Activated CD8-positive, alpha-beta memory T cell treated with anti-CD3 and anti-CD28 coated beads for 48 hours (primary cell): ENCODE measurements around the gene ICOSLG.
"Not testable (repeated sequence)": the region's sequence is repeated elsewhere in the genome, so short reads cannot be mapped to it uniquely, and the experiment has no call there.

ENCODE experiments used
- DNase-seq, 3 experiments: peaks; one replicate each; pipeline ENCODE4 v3.0.0-alpha.2; 2020; ENCODE audit warnings: low read depth in 2 of 3, low spot score in 2 of 3

Gene ICOSLG

DNA sequence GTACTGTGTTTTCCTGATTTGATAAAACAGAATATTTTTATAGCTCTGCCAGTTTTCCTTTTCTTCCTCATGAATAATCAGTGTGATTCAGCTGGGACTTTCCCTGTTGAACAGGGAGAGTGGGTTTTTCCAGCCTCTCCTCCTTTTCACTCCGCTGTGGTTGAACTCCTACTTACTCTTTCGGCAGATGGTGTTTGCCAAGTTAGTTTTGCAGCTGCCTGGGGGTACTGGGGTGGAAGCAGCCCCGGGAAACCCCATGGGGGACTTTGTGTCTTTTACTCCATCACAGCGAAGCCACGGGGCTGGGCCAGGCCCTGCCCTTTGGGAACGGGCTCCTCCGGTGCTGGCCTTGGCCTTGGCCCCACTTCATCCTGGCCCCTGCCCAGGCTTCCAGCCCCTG lies 55.9 kb downstream of the ICOSLG start:
- DNase-seq = not testable (repeated sequence)

- DNase-seq = not testable (repeated sequence)
Measured at GRCh38 chr21:44182202-44182601, 58.5 kb downstream of the ICOSLG start.

DNA sequence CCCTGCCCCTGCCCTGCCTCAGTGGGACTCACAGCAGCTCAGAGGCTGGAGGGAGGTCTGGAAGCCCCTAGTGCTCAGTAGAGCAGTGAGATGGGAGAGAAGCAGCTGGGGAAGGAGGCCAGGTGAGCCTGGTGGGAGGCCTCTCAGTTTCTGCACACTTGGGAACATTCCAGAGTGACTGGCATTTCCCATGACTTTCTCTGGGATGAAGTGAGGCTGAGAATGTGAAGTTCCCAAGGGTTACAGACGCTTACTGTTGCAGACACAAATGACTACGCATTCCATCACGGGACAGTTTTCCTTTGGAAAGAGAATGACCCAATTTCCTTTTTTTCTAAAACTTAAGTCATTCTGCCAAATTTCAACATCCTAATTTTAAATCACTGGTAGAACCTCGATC lies 59.2 kb downstream of the ICOSLG start:
- DNase-seq = not testable (repeated sequence)

GRCh38 chr21:44176127-44176526 lies 64.6 kb downstream of the ICOSLG start:
- not testable (repeated sequence) for DNase-seq

DNA sequence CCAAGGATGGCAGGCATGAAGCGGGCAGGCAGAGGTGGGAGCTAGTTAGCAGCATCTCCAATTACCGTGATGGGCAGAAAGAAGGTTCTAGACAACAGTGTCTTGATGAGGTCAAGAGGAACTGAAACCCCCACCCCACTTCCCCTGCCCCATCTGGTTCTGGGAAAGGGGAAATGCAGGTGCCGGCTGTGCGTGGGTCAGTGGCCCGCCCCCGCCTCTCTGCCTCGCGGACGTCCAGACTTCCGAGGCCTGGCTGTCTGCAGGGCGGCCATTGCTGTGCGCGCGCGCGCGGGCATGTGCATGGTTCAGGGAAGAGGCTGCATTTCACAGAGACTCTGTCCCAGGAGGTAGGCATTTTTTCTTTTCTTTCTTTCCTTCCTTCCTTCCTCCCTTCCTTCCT lies 65.6 kb downstream of the ICOSLG start:
- DNase-seq = not testable (repeated sequence)
